NCI-H446 (cell line): ENCODE measurements around the gene VAPB.
"Not testable (repeated sequence)": the region's sequence is repeated elsewhere in the genome, so short reads cannot be mapped to it uniquely, and the experiment has no call there.

Experiments used
- DNase-seq, 2 experiments: peaks; one replicate each; lab custom pipeline; 2025; lab: John Stamatoyannopoulos, UW

The VAPB gene

DNA sequence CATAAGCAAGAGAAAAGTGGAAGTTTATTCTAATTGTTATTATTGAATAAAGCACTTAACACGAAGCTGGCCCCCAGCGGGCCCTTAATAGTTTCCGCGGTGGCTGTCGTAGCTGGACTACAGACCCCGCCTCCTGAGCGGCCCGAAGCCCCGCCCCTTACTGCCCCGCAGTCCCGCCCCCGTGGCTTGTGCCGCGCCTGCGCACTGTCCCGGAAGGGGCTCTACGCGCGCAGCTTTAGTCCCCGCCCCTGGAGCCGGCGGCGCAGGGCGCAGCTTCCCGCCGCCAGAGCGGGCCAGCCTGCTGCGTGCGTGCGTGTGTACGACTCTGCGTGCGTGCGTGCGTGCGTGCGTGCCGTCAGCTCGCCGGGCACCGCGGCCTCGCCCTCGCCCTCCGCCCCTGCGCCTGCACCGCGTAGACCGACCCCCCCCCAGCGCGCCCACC lies at the start of gene VAPB:
Gene VAPB, plus strand, starts transcription at position 348 of the 442 bp plus-strand sequence. CDS start 231 bp downstream, outside the sequence.
- DNase-seq = peak; percentile 87 to 98

GRCh38 chr20:58339741-58340140 lies 49.3 kb upstream of the VAPB start:
- no peak for DNase-seq

GRCh38 chr20:58340151-58340550 lies 48.9 kb upstream of the VAPB start:
- DNase-seq = no peak

DNA sequence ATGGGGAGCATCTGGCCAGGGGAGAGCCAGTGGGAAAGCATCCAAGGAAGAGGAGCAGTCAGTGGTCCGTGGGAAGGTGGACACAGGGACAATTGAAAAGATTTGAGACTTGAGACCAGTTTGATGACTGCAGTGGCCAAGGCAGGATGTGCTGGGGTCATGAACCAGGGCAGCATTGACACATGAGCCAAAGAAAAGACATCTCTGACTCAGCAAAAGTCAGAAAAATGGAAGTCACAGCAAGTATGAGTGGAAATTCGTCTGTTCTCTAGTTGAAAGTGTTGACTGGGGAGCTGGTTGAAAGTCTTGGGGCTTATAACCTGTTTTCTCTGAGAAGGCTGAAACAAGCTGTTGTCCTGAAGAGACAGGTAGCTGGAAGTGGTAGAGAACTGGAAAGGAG lies 48.2 kb upstream of the VAPB start:
- no peak for DNase-seq

- no peak for DNase-seq
These were observed 46.7 kb upstream of the VAPB start for GRCh38 chr20:58342104-58342945.

DNA sequence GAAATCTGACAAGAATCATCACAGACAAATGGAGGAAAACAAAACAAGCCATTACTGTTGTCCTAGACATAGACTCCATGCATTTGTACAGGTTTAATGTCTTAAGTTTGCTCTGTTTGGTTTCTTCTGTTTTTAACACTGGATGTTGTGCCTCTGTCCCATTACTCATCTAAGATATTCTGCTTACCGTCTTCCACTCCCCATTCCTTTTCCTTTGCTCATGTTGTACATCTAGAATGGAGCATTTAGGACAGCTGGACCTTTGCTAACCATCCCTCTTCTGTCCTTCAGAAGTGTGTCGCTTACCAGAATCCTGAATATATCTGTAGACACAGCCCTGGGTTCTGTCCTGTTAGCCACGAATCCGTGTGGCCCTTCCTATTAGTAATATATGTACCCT lies 44.3 kb upstream of the VAPB start:
- DNase-seq = no peak

DNA sequence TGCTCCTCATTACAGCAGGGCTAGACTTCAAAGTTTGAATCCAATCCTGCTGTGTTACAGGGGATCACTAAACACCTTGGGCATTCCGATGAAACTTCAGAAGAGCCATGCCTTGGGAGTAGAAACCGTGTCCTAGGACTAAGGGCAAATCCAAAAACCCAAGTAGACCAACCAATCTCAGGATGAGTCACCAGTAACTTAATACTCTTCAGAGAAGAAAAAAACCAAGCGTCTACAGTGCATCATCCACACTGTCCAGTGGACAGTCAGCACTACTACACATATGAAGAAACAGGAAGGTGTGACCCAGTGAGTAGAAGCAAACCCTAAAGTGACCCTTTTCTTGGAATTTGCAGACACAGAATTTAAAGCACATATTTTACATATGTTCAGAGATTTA lies 39.5 kb upstream of the VAPB start:
- no peak for DNase-seq

GRCh38 chr20:58352468-58352867 lies 36.6 kb upstream of the VAPB start:
- no peak for DNase-seq

DNA sequence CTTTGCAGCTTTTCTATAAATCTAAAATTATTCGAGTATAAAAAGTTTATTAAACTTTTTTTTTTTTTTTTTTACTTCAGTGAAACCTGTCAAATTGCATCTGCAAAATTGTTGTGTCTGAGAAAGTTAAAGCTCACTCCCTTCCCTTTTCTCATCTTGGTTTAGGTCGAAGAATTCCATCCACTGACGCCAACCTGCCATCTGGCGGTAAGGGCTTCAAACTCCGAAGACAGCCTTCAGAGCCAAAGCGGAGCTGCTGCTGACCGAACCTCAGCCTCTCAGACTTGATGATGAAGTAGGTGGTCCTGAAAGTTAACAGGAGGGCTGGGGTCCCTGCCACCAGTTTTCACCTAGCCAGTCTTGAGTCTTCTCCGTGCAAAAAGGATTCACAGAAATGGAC lies 29.6 kb upstream of the VAPB start:
- no peak for DNase-seq

DNA sequence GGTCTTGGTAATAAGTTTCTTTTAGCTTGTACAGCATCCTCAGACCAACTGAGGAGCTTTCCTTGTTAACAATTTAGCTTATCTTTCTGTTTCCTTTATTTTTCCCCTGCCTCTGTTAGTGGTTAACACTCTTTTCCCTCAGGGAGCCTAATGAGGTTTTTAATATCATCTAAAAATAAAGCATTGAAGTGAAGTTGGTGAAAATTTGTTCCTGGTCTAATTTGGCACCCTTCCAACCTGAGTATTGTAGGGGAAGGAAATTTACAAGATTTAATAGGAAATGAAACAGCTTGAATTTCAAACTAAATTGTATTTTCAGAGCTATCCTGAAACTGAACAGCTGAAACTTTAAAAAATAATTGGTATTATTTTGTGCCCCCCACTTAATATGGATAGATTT lies 28.1 kb upstream of the VAPB start:
- DNase-seq = no peak

DNA sequence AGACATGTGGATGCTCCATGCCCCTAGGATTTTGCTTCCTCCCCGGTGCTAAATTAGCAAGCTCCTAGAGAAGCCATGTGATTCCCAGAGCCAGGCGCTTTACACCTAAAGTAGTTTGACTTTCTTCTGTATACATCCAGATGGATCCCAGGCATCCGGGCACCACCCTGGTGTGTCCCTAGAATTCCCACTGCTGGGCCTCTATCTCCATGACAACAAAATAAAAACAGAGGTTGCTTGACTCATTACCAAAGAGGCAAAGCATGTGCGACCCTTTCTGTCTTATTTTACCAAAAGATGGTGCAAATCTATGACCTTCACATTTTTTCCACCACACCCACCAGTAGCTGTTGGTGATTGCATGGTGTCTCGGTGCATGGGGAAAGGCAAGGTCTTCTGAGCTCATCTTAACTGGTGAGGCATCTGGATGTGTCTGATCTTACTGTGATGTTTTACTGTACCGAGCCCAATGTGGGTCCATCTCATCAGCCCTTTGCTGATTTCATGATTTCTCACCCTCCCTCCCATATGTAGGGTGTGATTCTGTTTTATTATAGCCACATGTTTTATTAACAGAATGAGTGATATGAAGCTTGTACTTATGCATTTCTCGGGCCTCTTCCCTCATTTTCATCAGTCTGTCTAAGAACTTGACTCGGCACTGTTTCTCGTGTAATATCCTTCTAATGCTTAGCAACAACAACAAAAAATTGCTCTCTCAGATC lies 27.4 kb upstream of the VAPB start:
- DNase-seq = no peak

DNA sequence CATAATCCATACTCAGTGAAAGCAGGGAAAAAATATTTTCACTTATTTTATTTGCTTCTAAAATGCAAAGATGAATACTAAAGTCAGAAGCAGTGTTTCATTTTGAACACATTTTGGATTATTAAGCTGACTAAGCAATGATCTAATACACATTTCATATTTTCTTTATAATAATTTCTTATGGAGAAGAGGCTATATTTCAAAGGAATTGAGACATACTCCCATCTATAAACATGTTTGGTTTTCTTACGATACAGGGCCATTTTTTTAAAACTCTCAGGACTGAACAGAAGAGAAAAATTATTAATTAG lies 26.9 kb upstream of the VAPB start:
- no peak for DNase-seq

- no peak for DNase-seq
These were observed 26.1 kb upstream of the VAPB start for GRCh38 chr20:58362970-58363369.

DNA sequence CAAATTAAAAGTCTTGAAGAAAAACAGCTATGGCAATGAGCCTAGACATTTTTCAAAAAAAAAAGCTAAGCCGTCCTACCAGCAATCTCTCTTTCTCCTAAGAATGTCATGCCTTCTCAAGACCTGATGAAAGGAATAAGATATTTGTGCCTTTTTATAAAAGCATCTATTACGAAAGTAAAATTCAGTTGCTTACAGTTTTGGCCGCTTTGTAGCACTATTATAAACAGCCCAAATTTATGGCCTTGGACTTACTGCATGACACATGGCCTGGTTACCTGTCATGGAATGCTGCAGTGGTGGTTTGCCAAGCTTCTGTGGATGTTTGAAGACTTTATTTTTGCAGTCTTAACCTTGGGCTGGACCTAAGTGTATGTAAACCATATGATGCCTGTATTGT lies 22.2 kb upstream of the VAPB start:
- DNase-seq = no peak

DNA sequence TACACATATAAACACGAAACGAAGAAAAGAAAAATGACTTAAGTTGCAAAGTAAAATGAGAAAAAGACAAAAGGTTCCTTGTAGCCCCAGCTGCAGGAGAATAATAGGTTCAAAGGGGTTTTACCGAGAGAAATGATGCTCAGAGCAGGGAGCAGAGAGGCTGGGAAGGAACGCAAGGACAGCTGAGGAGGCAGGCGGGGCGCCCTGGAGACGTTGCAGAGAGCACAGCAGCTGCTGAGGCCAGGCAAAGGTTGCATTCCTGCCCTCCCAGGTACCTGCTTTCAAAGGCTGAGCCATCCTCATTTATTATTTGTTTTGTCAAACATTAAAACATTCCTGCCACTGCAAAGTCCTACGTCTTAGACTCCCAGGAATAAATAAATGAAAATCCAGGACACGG lies 16.2 kb upstream of the VAPB start:
- no peak for DNase-seq

GRCh38 chr20:58373296-58373695 lies 15.7 kb upstream of the VAPB start:
- DNase-seq = not testable (repeated sequence)

- DNase-seq = no peak
These were observed 14.8 kb upstream of the VAPB start for GRCh38 chr20:58374027-58374850.

GRCh38 chr20:58374906-58375758 lies 13.9 kb upstream of the VAPB start:
- no peak for DNase-seq

GRCh38 chr20:58375759-58376352 lies 13.2 kb upstream of the VAPB start:
- DNase-seq = no peak

DNA sequence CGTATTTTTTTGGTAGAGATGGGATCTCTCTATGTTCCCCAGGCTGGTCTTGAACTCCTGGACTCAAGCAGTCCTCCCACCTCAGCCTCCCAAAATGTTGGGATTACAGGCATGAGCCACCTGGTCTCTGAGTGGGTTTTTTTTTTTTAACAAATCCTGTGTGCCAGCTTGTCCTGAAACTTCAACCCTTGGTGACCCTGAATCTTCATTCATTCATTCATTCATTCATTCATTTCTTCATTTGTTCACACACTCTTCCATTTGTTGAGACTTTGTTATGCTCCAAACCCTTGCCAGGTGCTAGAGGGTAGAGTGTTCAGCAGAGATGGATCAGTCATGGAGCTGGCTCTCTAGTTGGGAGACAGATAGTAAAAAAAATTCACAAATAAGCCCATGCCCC lies 12.0 kb upstream of the VAPB start:
- no peak for DNase-seq

- no peak for DNase-seq
These were observed 11.1 kb upstream of the VAPB start for GRCh38 chr20:58377766-58378401.
